ENCODE data around the gene SHOC1.

DNA sequence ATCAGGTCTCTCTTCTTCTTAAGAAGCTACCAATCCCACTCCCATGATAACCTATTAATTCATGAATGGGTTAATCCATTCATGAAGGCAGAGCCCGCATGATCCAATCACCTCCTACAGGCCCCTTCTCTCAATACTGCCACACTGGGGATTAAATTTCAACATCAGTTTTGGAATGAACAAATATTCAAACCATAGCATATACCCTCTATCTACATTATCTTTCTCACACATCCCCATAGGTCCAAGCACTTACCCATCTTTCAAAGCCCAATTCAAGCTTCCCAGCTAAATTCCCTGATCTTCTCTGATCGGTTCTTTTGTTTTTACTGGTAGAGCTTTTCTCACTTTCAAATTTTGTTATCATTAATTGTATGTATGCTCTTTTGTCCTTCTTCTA is 10.5 kb upstream of the SHOC1 start:
- TF ChIP-seq, protein P1, sequence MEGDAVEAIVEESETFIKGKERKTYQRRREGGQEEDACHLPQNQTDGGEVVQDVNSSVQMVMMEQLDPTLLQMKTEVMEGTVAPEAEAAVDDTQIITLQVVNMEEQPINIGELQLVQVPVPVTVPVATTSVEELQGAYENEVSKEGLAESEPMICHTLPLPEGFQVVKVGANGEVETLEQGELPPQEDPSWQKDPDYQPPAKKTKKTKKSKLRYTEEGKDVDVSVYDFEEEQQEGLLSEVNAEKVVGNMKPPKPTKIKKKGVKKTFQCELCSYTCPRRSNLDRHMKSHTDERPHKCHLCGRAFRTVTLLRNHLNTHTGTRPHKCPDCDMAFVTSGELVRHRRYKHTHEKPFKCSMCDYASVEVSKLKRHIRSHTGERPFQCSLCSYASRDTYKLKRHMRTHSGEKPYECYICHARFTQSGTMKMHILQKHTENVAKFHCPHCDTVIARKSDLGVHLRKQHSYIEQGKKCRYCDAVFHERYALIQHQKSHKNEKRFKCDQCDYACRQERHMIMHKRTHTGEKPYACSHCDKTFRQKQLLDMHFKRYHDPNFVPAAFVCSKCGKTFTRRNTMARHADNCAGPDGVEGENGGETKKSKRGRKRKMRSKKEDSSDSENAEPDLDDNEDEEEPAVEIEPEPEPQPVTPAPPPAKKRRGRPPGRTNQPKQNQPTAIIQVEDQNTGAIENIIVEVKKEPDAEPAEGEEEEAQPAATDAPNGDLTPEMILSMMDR (IDR thresholded peaks at IDR 0.05 in 8 of 11, conservative IDR thresholded peaks at IDR 0.05 in 3 of 11) = no peak
- TF ChIP-seq POLR2AphosphoS5 (IDR thresholded peaks at IDR 0.05) = no peak

Data from spleen (tissue), 7 donors.